Measurements from ENCODE around the gene INSC.
A peak's percentile ranks its signal among the peaks of the same experiment; 100 is the strongest.
"Not testable (repeated sequence)": the region's sequence is repeated elsewhere in the genome, so short reads cannot be mapped to it uniquely, and the experiment has no call there.

Gene INSC

DNA sequence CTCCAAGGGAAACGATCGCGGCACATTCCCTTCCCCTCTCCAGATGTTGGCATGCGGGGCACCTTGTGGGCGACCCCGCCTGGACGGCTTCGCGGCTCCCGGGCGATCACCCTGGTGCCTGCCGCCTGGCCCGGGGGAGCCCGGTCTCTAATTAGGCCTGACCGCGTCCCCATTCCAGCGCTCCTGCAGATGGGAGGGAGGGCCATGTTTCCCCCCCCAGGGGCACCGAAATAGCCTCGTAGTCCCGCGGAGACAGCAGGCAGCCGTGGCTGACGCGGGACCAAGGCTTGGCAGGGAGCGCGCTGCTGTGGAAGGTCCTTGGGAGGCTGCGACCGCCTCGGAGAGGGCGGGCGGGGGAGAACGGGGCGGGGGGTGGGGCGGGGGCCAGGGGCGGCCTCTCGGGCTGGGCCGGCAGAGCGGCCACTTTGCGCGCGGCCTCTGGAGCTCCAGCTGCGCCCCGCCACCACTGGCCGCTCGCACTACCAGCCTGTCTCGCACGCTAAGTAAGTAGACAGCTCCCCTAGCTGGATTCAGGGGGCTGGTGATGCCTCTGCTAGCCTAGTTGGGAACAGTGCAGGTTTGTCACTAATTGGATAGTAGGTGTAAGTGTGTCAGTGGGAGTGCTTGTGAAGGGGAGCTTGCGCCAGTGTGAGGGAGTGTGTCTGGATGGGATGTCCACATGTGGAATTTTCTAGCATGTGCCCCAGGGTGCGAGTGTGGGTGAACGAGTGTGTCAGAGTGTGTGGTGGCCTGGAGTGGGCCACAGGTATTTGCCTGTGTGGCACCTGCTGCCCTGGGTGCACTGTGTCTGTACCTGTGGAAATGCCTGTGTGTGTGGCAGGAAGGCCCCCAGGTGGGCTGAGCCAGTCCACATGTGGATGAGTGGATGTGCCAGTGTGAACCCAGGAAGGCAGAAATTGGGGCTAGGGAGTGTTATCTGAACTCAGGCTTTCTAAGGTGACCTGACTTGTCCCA lies at the start of gene INSC:
Gene INSC, plus strand, starts transcription at position 423 of the 975 bp plus-strand sequence. CDS start 34,252 bp downstream, outside the sequence.
- intact Hi-C loops (cut with DNase I) = no loop called here
- DNase-seq = peak in 22 of 42 donors; percentile 10 to 54 (median 27)

DNA sequence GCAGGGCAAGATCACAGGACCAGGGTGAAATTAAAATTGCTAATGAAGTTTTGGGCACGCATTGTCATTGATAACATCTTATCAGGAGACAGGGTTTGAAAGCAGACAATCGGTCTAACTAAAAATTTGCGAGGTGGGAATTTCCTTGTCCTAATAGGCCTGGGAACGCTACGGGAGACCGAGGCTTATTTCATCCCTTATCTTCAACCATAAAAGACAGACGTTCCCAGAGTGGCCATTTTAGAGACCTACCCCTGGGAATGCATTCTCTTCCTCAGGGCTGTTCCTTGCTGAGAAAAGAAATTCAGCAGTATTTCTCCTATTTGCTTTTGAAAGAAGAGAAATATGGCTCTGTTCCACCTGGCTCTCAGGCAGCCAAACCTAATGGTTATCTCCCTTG lies 45.0 kb upstream of the INSC start:
- DNase-seq; intact Hi-C loops (cut with DNase I): not testable (repeated sequence)

DNA sequence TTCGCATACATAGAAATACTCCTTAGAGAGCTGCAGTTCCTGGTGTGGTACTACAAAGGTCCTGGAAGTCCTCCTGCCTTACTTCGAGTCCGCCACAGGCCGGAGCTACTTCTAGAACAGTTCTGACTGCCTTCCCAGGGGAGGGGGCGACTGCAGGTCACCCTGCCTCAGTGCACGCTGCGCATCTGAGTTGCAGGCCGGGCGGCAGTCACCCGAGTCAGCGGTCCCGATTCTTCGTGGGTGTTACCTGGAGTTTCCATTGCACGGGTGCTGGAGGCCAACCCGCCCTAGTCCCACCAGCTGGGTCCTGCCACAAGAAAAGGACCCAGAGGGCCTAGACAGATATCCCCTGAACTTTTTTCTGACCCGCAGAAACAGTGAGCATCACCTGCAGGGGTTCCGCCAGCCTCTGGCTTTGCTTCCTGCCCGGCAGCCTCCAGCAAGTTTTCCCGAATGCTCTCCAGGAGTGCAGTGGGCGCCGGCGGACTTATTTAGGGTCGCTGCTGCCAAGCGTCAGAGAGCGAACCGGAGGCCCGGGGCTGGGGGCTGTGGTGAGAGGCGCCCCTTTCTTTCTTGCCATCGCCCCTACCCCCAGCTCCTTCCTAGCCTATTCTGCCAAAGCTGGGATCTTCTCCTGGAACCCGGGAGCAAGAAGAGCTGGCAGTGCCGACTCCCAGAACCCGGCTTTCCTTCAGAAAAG lies 43.0 kb upstream of the INSC start:
- DNase-seq = no peak
- intact Hi-C loops (cut with DNase I) = no loop called here

GRCh38 chr11:15072551-15073143 lies 42.1 kb upstream of the INSC start:
- intact Hi-C loops (cut with DNase I) = no loop called here
- DNase-seq = no peak

- DNase-seq = peak in 27 of 42 donors; percentile 11 to 52 (median 28)
- intact Hi-C loops (cut with DNase I) = no loop called here
Measured at GRCh38 chr11:15073361-15074205, 41.1 kb upstream of the INSC start, which contains the start of gene CALCB. TSS of gene CALCB (plus strand) at chr11:15073593. CDS start at chr11:15074719, 1,126 bp downstream.

- peak; percentile 60 to 89 (median 77) for DNase-seq
- intact Hi-C loops (cut with DNase I) = no loop called here
Measured at GRCh38 chr11:15074206-15075161, 40.2 kb upstream of the INSC start.

GRCh38 chr11:15075162-15075526 lies 39.6 kb upstream of the INSC start:
- intact Hi-C loops (cut with DNase I) = no loop called here
- no peak for DNase-seq

- intact Hi-C loops (cut with DNase I) = no loop called here
- DNase-seq = no peak
Measured at GRCh38 chr11:15091175-15091574, 23.5 kb upstream of the INSC start.

DNA sequence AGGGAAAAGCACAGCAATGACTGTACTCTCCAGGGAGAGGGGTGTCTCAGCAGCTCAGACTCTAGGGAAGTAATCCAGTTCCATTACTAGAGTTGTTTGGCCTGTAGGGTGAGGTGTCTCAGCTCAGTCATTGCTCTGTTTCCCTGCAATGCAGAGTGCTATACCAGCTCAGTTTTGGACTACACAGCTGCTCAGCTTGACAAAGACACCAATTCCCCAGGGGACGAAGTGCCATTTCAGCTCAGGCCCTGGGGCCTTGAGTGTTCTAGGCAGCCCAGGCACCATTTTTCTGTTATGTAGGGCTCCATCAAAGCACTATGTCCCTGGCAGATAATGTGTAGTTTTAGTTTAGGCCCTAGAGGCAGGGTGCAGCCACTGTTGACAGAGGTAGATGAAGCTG lies 23.1 kb upstream of the INSC start:
- intact Hi-C loops (cut with DNase I) = no loop called here
- no peak for DNase-seq

DNA sequence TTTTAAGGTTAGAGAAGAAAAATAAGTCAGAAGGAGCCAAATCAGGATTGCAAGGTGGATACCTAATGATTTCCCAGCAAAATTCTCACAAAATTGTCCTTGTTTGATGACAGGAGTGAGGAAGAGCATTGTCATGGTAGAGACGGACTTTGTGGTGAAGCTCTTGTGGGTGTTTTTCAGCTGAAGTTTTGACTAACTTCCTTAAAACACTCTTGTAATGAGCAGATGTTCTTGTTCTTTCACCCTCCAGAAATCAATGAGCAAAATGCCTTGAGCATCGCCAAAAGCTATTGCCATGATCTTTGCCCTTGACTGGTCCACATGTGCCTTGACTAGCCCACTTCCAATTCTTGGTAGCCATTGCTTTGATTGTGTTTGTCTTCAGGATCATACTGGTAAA lies 21.3 kb upstream of the INSC start:
- intact Hi-C loops (cut with DNase I) = no loop called here
- DNase-seq = no peak

- no peak for DNase-seq
- intact Hi-C loops (cut with DNase I) = no loop called here
Measured at GRCh38 chr11:15095736-15096228, 18.9 kb upstream of the INSC start.

DNA sequence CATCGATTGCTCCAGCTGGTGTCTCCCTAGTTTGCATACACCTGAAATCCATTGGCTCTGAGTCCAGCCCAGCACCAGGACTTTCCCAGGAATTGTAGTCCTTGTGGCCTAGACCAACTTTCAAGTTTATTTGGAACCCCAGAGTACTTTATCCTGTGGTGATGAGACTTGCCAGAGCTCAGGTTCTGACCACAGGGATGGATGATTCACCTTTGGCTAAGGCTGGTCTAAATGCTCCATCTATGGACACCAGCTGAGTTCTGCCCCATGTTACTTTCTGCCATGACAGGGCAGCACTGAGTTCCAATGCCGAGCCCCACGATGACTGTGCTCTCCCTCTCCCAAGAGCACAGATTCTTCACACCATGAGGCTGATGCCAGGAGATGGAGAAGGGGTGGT lies 17.3 kb upstream of the INSC start:
- no peak for DNase-seq
- intact Hi-C loops (cut with DNase I) = no loop called here

DNA sequence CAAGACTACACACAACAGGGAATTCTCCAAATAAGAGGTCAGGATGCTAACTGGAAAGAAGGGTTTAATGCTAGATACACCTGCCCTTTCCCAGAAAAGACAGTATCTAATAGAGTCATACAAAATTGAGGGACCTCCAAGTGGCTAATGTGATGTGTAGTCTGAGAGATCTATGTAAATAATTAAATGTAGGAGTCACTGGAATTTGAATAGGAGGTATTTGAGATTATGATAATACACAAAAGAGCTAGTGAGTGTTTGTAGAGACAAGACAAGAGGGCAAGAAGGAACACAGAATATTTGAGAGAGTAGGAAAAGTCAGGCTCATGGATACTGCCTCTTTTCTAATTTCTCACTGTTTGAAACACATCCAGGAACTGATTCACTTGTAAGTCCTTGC lies 15.5 kb upstream of the INSC start:
- intact Hi-C loops (cut with DNase I) = no loop called here
- DNase-seq = no peak

DNA sequence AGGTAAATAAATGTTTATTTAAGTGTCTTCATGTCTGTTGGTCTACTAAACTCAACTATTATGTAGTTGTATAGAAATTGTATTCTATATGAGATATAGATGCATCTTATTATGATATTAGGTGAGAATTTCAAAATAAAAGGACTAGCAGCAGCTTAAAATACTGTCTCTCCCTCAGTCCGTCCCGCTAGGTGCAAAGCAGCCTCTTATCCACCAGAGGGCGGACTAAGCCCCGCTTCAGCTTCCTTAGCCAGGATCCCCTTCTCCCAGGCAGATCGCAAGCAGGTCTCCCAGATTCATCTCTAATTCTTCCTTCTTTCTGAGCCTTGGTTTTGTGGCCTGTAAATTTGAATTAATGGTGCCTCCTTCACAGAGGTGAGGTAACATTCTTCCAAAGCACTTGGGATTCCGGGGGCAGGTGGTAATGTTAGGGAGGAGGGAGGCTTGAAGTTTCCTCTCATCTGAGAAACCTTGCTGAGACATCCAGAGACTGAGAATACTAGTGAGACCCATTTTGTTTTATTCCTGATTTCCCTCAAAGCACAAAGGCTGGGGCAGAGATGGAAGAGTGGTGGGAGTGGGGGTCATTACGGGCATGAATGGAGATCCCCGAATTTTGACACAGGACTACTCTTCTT lies 13.5 kb upstream of the INSC start:
- DNase-seq = peak; percentile 32 to 89 (median 76)
- intact Hi-C loops (cut with DNase I) = no loop called here

DNA sequence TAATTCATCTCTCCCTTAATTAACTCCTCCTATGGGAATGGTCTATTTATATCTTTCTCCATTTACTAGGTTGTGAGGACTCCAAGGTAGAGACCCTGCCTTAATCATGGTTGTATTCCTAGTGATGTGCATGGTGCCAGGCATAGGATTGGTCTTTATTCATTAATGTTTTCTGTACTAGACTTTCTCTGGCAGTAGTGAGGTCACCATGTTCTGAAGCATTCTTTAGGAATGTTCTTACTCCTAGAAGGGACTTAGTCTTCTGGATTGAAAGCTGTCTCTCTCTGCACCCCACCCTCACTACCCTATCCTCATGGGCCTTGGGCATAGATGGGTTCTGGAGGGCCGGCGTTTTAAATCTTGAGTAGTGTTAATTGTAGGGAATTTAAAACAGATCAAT lies 10.6 kb upstream of the INSC start:
- DNase-seq = no peak
- intact Hi-C loops (cut with DNase I) = no loop called here

- intact Hi-C loops (cut with DNase I) = no loop called here
- DNase-seq = no peak
Measured at GRCh38 chr11:15106201-15106965, 8.3 kb upstream of the INSC start.
